22Rv1 (cell line): ENCODE measurements around the gene PTGR3.

Experiments used
- ZFX ChIP-seq: fragments of 450-650 bp; IDR thresholded peaks from 2 replicates; pipeline ENCODE4 v1.6.1; 2017; ENCODE audit warnings: antibody characterized with exemption, borderline replicate concordance
- TF ChIP-seq, protein P1 (sequence below): fragments of 450-650 bp; IDR thresholded peaks from 2 replicates; pipeline ENCODE4 v1.5.1; 2017; ENCODE audit warnings: mild to moderate bottlenecking

DNA sequence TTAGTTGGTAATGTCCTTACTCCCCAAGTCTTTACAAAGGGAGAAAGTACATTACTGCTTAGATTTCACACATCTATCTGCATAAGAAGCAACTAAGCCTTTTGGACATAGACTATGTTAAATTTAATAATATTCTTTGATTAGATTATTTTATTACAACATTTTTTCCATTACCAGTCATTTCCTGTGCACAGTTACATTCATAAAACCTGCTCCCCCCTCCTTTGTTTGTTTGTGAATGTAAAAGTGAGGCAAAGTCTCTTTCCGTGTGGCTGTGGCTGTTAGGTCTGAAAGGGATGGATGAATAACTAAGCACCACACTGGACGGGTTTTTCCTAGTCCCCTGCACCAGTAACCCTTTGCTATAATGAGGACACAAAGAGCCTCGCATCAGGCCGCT lies 9.6 kb downstream of the PTGR3 start:
- TF ChIP-seq, protein P1, sequence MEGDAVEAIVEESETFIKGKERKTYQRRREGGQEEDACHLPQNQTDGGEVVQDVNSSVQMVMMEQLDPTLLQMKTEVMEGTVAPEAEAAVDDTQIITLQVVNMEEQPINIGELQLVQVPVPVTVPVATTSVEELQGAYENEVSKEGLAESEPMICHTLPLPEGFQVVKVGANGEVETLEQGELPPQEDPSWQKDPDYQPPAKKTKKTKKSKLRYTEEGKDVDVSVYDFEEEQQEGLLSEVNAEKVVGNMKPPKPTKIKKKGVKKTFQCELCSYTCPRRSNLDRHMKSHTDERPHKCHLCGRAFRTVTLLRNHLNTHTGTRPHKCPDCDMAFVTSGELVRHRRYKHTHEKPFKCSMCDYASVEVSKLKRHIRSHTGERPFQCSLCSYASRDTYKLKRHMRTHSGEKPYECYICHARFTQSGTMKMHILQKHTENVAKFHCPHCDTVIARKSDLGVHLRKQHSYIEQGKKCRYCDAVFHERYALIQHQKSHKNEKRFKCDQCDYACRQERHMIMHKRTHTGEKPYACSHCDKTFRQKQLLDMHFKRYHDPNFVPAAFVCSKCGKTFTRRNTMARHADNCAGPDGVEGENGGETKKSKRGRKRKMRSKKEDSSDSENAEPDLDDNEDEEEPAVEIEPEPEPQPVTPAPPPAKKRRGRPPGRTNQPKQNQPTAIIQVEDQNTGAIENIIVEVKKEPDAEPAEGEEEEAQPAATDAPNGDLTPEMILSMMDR: no peak
- no peak for TF ChIP-seq ZFX
